Measurements from ENCODE around the gene ADCY3.

ADCY3 gene

GRCh38 chr2:24833821-24834732 lies 86.0 kb downstream of the ADCY3 start:
- no peak overlapping the region for H3K4me3 ChIP-seq (ENCODE audit: low read depth, low read length)
- TF ChIP-seq CTCF (IDR thresholded peaks at IDR 0.05; ENCODE audit: borderline replicate concordance, insufficient read depth, low read depth, low read length) = no peak

- H3K4me3 ChIP-seq (ENCODE audit: low read depth, low read length) = no peak overlapping the region
- no peak for TF ChIP-seq CTCF (IDR thresholded peaks at IDR 0.05; ENCODE audit: borderline replicate concordance, insufficient read depth, low read depth, low read length)
These were observed 86.9 kb downstream of the ADCY3 start for GRCh38 chr2:24832931-24833701.

GRCh38 chr2:24832521-24832920 lies 87.5 kb downstream of the ADCY3 start:
- TF ChIP-seq CTCF (IDR thresholded peaks at IDR 0.05; ENCODE audit: borderline replicate concordance, insufficient read depth, low read depth, low read length) = no peak
- H3K4me3 ChIP-seq (ENCODE audit: low read depth, low read length) = no peak overlapping the region

- H3K4me3 ChIP-seq (ENCODE audit: low read depth, low read length) = no peak overlapping the region
- no peak for TF ChIP-seq CTCF (IDR thresholded peaks at IDR 0.05; ENCODE audit: borderline replicate concordance, insufficient read depth, low read depth, low read length)
These were observed 88.0 kb downstream of the ADCY3 start for GRCh38 chr2:24832073-24832461.

GRCh38 chr2:24831221-24832072 lies 88.6 kb downstream of the ADCY3 start:
- no peak for TF ChIP-seq CTCF (IDR thresholded peaks at IDR 0.05; ENCODE audit: borderline replicate concordance, insufficient read depth, low read depth, low read length)
- no peak overlapping the region for H3K4me3 ChIP-seq (ENCODE audit: low read depth, low read length)

- no peak for TF ChIP-seq CTCF (IDR thresholded peaks at IDR 0.05; ENCODE audit: borderline replicate concordance, insufficient read depth, low read depth, low read length)
- H3K4me3 ChIP-seq (ENCODE audit: low read depth, low read length) = no peak overlapping the region
These were observed 89.3 kb downstream of the ADCY3 start for GRCh38 chr2:24830786-24831185.
